Stimulated activated CD4-positive, alpha-beta T cell treated with anti-CD3 and anti-CD28 coated beads, Interleukin-15, amount 100 ng/mL, for 1 hour (primary cell): ENCODE results near the gene MESP2.
"Not testable (repeated sequence)": the region's sequence is repeated elsewhere in the genome, so short reads cannot be mapped to it uniquely, and the experiment has no call there.

Source experiments
- DNase-seq, 2 donors: peaks; one replicate each; pipeline ENCODE4 v3.0.0-alpha.2; 2020; ENCODE audit warnings: low read depth in 1 of 2, low spot score in 1 of 2

The MESP2 gene

DNA sequence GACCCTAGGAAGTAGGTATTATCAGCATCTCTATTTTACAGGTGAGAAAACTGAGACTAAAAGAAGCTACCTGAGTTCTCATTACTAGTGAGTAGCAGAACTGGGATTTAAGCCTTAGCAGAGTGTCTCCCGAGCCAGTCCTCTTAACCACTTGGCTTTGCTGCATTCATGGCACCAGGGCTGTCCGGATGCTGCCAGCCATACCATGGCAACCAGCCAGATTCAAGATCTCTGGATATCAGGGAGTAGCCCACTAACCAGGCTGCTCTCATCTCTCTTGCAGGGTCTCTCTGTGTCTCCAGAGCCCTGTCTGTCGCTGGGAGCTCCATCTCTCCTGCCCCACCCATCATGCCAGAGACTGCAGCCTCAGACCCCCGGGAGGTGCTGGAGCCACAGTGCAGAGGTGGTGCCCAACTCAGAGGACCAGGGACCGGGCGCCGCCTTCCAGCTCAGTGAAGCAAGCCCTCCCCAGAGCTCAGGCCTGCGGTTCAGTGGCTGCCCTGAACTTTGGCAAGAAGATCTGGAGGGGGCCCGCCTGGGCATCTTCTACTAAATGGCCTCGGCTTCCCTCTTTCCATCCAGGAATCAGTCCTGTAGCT lies 1.7 kb downstream of the MESP2 start:
- no peak for DNase-seq

DNA sequence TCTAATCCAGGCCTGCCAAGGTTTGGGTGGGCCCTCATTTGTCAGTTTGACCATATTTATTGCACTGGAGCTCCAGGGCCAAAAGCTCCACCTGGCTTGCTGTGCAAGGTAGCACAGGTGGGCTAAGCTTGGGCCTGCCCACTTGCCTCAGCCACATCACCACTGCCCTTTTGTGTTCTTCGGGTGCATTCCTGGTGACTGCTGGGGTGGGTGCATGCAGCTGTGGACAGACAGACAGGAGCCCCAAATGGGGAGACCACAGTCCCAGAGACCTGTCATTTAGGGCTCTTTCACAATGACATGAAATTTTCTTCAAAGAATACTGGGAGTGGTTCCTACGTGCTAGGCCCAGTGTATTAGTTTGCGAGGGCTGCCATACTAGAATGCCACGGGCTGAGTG lies 2.7 kb downstream of the MESP2 start:
- DNase-seq: no peak

DNA sequence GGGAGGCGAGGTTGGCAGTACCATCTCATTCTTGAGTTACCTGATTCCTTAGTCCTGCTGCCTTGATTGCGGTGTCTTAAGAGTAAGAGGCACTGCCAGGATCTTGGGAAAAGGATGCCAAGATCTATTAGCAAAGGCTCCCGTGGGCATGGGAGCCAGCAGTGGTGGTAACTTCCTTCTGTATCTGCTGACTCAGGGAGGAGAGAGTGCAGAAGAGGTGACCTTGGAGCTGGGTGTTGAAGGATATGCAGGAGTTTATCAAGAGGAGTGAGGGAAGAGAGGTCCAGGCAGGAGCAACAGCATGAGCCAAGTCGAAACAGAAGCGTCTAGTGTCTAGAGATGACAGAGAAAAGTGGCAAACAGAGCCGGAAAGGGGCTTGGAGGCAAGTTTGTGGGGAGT lies 4.5 kb downstream of the MESP2 start:
- no peak for DNase-seq

DNA sequence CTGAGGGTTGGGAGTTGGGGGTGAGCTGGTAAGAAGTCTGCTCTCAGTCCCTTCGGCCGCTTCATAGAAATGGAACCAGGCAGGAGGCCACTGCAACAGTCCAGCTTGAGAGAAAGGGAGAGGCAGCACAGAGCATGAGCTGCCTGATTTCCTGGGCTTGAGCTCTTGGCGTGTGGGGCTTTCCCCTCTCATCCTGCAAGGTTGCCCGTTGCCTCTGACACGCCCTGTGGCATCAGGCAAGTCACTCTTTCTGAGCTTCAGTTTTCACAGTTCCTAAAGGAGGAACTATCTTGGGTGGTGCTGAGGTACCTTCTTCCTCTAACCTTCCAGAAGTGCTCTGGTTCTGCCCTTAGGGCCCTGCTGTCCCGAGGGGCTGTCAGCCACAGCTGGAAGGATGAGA lies 4.9 kb downstream of the MESP2 start:
- DNase-seq: no peak

DNA sequence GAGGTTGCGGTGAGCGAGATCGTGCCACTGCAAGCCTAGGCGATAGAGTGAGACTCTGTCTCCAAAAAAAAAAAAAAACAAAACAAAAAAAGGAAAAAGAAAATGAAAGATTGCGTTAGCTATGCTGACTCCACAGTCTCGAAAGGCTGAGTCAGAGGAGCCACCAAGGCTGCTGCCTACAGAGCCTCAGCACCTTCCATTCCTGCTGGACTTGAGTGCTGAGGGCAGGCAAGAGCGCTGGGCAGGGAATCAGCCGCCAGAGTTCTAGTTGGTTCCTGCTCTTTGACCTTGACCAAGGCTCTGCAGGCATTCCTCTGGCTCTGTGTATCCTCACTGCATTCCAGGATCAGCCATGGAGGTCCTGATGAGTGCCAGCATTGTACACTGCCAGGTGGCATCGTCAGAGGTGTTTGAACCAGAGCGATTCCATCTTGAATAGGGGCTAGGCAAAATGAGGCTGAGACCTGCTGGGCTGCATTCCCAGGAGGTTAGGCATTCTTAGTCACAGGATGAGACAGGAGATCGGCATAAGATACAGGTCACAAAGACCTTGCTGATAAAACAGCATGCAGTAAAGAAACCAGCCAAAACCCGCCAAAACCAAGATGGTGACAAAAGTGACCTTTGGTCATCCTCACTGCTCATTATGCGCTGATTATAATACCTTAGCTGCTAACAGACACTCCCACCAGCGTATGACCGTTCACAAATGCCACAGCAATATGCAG lies 5.9 kb downstream of the MESP2 start:
- DNase-seq: no peak

DNA sequence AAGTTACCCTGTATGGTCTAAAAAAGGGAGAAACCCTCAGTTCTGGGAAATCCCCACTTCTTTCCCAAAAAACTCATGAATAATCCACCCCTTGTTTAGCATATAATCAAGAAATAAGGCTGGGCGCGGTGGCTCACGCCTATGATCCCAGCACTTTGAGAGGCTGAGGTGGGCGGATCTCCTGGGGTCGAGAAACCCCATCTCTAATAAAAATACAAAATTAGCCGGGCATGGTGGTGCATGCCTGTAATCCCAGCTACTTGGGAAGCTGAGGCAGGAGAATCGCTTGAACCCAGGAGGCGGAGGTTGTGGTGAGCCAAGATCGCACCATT lies 6.5 kb downstream of the MESP2 start:
- DNase-seq: not testable (repeated sequence)

DNA sequence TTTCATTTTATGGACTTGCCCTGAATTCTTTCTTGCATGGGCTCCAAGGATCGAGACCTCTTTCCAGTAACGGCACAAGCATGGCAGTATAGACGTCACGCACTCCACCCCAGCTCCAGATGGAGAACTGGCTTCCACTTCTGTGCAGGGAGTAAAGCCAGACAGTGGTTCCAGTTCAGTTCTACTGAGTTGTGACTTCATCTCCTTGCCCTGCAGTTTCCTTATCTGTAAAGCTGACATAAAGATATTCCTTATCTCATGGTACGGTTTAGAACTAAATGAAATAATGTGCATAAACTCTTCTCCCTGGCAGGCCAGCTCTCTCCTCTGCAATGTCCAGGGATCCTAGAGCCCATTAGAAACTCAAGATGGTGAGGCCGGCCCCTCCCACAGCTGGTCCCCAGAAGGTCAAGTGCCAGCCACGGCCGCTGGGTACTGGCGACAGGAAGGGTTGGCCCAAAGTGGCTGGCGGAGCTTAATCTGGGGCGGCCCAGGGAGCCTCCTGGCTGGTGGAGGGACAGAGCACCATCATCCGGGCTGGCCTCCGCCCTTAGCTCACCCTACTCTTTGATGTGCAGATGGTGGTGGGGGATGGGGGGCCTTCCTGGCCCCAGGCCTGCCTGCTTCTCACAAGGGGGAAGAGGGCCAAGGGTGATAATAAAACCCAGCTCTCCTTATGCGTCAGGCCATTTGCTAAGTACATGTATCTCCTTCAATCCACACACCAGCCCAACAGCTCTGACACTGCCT lies 7.2 kb downstream of the MESP2 start:
- DNase-seq: no peak

DNA sequence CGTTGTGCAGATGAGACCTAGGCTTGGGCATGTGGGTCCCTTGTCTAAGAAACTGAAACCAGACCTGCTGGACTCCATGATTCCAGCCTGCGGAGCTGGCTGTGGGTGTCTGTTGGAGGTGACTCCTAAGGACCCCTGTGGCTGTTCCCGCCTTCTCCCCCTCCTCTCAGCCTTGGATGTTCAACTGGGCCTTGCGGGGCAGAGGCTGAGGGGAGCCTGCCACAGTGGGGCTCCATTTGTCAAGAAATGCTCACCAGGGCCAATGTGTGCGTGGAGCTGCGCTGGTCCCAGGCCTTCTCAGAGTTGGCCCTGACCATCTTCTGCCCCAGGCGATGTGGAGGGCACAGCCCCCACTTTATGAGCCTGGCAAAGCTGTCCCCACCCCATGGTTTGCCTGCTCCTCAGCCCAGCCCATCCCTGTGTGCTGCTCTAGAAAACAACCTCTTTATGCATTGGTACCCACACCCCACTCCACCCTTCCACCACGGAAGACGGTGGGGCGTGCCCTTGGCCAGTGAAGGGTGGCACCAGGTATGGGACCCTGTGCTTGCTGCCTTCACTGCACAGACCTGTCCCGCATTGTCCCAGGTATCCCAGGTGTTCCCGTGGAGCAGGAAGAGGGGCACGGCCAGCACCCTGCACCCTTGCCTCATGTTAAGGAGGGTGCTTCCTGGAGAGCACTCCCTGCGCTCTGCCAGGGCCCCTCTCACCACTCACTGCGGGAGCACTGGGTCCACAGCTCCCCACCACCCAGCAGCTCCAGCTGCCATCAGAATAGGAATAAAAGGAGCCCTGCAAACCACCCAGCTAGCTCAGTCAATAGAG lies 7.9 kb downstream of the MESP2 start:
- DNase-seq: no peak

DNA sequence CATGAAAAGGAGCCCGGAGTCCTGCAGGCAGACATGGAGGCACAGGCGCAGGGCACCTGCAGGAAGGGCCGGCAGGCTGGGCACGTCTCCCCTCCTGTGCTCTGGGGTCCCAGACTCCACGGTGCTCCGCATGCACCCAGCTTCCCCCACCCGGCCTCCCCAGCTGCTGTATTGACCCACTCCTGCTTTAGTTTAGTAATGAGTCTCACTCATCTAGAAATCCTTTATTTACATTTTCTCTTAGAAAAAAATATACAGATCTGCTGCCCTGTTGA lies 8.5 kb downstream of the MESP2 start:
- no peak for DNase-seq

DNA sequence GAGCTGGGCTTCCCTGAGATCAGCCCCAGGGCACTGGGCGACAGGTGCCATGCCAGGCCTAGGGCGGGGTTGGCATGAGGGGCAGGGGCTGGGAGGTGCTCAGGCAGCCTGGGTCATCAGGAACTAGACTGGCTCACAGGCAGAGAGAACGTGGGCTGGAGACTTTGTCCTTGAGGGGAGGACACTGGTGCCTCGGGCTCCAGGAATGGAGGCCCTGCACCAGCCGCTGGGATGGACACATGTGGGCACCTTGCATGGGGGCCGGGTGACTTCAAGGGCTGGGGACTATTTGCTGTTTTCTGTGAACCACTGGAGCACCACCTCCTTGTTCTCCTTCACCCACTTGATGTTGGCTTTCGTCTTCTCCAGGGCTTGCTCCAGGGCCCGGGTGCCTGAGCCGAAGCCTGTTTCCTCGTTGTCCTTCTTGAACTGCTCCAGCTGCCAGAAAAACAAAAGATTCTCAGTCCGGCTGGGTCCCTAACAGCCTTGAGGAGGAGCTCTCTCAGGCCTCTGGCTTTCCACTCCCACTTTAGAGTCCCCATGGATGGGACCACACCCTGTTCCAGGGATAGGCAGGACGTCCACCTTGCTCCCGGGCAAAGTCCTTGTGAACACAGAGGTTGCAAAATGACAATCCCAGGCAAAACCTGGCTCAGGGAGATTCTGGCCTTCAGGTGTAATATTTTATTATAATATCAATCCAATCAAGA lies 9.1 kb downstream of the MESP2 start:
- DNase-seq: no peak

DNA sequence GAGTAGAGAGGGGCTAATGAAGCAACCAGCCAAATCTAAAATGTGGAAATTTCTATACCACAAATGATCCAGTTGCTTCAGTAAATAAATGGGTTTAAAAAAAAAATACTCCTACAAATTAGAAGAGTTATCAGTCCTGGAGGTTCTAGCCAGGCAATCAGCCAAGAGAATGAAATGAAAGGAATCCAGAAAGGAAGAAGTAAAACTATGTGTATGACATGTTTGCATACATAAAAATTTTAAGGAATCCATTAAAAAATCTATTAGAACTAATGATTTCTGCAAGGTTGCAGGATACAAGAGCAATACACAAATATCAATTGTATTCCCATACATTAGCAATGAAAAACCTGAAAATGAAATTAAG lies 9.6 kb downstream of the MESP2 start:
- no peak for DNase-seq

DNA sequence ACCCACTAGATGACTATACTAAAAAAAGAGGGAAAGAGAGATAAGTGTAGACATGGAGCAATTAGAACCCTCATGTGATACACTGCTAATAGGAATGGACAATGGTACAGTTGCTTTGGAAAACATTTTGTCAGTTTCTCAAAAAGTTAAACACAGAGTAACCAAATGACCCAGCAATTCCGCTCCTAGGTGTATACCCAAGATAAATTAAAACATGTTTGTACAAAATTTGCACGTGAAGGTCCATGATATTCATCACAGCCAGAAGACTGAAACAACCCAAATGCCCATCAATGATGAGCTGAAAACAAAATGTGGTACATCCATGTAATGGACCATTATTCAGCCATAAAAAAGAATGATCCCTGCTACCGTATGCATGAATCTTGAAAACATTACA lies 11.8 kb downstream of the MESP2 start:
- DNase-seq: no peak

DNA sequence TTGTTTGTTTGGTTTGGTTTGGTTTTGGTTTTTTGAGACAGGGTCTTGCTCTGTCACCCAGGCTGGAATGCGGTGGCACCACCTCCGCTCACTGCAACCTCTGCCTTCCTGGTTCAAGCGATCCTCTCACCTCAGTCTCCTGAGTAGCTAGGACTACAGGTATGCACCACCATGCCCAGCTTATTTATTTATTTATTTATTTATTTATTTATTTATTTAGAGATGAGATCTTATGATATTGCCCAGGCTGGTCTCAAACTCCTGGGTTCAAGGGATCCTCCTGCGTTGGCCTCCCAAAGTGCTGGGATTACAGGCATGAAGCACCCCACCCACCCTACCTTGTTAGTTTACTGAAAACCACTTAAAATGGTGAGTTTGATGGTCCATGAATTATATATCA lies 12.5 kb downstream of the MESP2 start:
- DNase-seq: not testable (repeated sequence)

DNA sequence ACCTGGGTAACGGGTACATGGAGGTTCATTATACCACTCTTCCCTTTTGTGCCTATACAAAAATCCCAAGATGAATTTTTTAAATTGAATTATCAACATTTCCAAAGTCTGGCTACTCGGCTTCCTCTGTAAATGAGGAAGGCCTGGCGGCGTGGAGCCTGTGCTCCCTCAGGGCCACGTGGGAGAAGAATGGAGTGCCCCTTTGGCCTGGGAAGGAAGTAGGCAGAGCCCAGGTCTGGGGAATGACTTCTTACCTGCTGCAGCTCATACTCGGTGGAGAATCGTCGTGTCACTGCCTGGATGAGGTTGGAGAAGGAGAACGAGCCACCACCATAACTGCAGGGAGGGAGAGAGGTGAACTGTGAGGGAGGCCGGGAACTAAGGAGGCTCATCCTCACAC lies 14.1 kb downstream of the MESP2 start:
- no peak for DNase-seq

DNA sequence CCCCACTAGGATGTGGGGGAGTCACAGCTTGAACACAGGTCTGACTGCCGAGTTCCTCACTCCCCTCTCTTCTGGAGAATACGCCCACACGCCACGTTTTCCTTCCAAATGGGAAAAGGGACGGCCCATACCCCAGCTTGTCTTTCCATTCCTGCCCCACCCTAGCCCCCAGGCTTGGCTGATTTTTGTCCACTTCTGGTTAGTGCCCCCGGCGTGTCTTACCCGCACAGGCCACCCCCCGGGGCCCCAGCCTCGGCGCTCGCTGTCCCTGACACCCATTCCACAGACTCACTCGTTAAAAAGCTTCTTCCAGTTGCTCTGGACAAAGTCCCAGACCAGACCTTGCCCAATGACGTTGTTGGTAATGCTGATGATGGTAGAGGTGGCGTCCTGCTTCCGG lies 14.5 kb downstream of the MESP2 start:
- DNase-seq: no peak

DNA sequence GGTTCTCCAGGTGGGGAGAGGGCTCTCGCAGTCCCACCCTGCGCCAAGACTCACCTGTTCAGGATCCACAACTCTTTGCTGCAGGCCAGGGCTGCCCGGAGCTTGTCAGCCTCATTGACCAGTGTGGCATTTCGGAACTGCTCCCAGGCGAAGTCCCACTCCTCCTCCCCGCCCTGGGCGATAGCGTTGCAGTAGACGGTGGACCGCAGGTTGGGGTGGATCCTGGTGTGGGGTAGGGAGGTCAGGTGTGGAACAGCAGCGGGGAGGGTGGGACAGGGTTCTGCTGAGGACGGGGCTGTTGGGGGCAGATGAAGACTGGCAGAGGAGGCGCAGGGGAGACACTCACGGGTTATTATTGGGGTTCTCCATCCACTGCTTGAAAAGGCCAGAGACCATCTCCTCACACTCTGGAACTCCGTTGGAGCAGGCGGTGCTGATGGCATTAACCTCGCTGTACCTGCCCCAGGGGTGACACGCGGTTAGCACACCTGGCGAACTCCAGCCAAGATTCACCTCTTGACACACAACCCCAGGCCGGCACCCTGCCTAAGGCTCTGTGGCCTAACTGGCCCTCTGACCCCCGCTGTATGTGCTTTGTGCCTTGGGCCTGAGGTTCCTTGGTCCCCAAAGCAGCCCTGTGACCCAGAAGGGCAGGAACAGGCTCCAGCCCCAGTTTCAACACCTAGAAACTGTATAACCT lies 16.1 kb downstream of the MESP2 start:
- no peak for DNase-seq

DNA sequence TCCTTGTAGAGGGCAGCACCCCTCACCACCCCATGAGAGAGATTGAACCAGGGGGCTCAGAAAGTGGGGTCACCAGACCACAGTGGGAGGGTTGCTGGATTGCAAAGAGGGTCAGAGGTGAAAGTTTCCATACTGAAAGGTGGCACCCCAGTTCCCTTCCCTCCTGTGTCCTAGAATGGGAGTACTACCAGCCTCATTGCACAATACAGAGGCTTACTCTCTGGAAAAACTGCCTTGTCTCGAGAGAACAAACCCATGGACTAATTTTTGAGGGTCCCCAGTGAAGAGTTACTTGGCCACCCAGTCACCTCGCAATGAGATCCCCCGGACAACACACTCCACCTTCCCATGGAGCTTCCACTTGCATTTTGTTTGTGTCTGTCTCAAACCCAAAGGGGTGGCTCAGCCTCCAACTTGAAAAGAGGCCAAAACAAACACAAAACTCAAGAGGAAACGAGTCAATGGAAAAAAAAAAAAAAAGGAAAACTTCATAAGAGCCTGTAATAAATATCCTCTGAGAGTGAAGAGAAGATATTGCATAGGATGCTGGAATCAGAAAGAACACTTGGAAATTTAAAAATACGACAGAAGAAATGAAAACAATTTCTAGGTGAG lies 18.6 kb downstream of the MESP2 start:
- no peak for DNase-seq

DNA sequence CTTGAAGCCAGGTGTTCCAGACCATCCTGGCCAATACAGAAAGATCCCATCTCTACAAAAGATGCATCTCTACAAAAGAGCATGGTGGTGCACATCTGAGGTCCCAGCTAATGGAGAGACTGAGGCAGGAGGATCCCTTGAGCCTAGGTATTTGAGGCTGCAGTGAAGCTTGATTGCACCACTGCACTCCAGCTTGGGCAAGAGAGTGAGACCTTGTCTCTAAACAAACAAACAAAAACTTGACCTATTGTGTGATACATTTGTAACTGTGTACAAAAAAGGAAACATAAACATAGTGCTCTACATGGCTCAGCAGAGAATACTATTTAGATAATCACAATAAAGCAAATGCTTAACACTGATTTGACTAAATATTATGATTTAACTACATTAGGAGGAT lies 19.9 kb downstream of the MESP2 start:
- no peak for DNase-seq

DNA sequence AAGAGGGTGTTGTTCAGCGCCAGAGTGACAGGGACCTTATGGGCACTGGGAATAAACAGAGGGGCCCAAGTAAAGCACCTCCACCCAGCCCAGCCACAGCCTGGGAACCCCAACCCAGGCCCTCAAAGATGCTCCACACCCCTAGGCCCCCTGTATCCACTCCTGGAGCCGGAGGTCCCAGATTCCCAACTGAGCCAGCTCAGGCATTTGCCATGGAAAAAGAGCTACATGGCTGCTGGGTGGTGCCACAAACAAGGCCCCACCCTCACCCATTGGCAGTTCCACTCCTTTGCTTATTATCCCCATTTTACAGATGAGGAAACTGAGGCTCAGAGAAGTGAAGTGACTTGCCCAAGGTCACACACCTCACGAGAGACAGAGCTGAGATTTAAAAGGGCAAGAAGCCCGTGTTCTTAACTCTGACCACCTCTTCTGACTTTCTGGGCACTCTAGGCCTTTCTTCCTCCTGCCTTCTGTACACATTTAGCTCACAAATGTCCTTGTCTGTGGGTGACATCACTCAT lies 21.6 kb downstream of the MESP2 start:
- no peak for DNase-seq
